Measurements from ENCODE around the gene HEXA. TPM values are rescaled to one million over a fixed set of nuclear protein-coding genes. Genes with fewer than 3 reads are reported as not detected.
A peak's percentile ranks its signal among the peaks of the same experiment; 100 is the strongest.

HEXA gene
- total RNA-seq, 1 donor from 2014 or later: 34.5 TPM

GRCh38 chr15:72319985-72320671 is 55.7 kb downstream of the HEXA start, which contains the start of gene CELF6:
Gene CELF6 (minus strand): TSS chr15:72320157. CDS start chr15:72319874, 283 bp downstream.
- Mint-ChIP-seq H3K36me3 (no peaks in the 10 kb centered on the region), H3K27ac (peak within 1 kb of the TSS; percentile 54), H3K27me3 (ENCODE audit: insufficient read depth, low read depth) (peaks cover 13% of the 10 kb centered on the region), H3K4me1 (peaks cover 13% of the 10 kb centered on the region), H3K9me3 (peaks cover 3% of the 10 kb centered on the region), H3K4me3 (peak within 1 kb of the TSS; percentile 89)
- peak; percentile 99 for DNase-seq (ENCODE audit: low spot score)
- Histone ChIP-seq H3K4me1 (peaks cover 5% of the 10 kb centered on the region), H3K4me3 (peak within 1 kb of the TSS; percentile 46), H3F3A (ENCODE audit: low read depth) (peaks cover 18% of the 10 kb centered on the region), H3K36me3 (no peaks in the 10 kb centered on the region), H3K79me2 (ENCODE audit: low read depth) (no peaks in the 10 kb centered on the region), H3K27ac (no peak within 1 kb of the TSS), H4K20me1 (ENCODE audit: low read depth) (peaks cover 19% of the 10 kb centered on the region), H3K27me3 (peaks cover 54% of the 10 kb centered on the region), H3K9me3 (ENCODE audit: low read depth) (no peaks in the 10 kb centered on the region), H3K4me2 (peak within 1 kb of the TSS; percentile 78), H3K9ac (no peak within 1 kb of the TSS), H2AFZ (replicated peaks) (peak within 1 kb of the TSS; percentile 2)
- TF ChIP-seq CTCF (IDR thresholded peaks at IDR 0.05): no peak
- TF ChIP-seq EZH2phosphoT487 (IDR thresholded peaks at IDR 0.05): no peak
- no peak for TF ChIP-seq EZH2 (IDR thresholded peaks at IDR 0.05)

- H3K27me3 Mint-ChIP-seq (ENCODE audit: insufficient read depth, low read depth): peaks cover 13% of the 10 kb centered on the region
- no peak overlapping the region for H3K27ac ChIP-seq
- H3K4me2 ChIP-seq: no peak overlapping the region
- peaks cover 13% of the 10 kb centered on the region for H3K4me1 Mint-ChIP-seq
- no peak overlapping the region for H2AFZ ChIP-seq (replicated peaks)
- peak overlapping the region; percentile 74 for H3K4me3 Mint-ChIP-seq
- H3K79me2 ChIP-seq (ENCODE audit: low read depth): no peaks in the 10 kb centered on the region
- peaks cover 59% of the 10 kb centered on the region for H3K27me3 ChIP-seq
- no peaks in the 10 kb centered on the region for H3K36me3 ChIP-seq
- peak; percentile 97 for DNase-seq (ENCODE audit: low spot score)
- peak overlapping the region; percentile 46 for H3K4me3 ChIP-seq
- peaks cover 5% of the 10 kb centered on the region for H3K4me1 ChIP-seq
- H3K36me3 Mint-ChIP-seq: no peaks in the 10 kb centered on the region
- H3K9ac ChIP-seq: no peak overlapping the region
- TF ChIP-seq EZH2 (IDR thresholded peaks at IDR 0.05) (no peak), EZH2phosphoT487 (IDR thresholded peaks at IDR 0.05) (no peak), CTCF (IDR thresholded peaks at IDR 0.05) (no peak)
- H3F3A ChIP-seq (ENCODE audit: low read depth): peaks cover 18% of the 10 kb centered on the region
- H3K9me3 ChIP-seq (ENCODE audit: low read depth): no peaks in the 10 kb centered on the region
- no peak overlapping the region for H3K27ac Mint-ChIP-seq
- H4K20me1 ChIP-seq (ENCODE audit: low read depth): peaks cover 19% of the 10 kb centered on the region
- H3K9me3 Mint-ChIP-seq: peaks cover 3% of the 10 kb centered on the region
Observed at GRCh38 chr15:72319360-72319984, 56.3 kb downstream of the HEXA start.

GRCh38 chr15:72318408-72318942 is 57.3 kb downstream of the HEXA start:
- Mint-ChIP-seq H3K9me3 (peaks cover 2% of the 10 kb centered on the region), H3K36me3 (no peaks in the 10 kb centered on the region), H3K4me3 (peak overlapping the region; percentile 74), H3K27ac (no peak overlapping the region), H3K4me1 (peaks cover 13% of the 10 kb centered on the region), H3K27me3 (ENCODE audit: insufficient read depth, low read depth) (peaks cover 16% of the 10 kb centered on the region)
- Histone ChIP-seq H2AFZ (replicated peaks) (no peak overlapping the region), H3K27me3 (peaks cover 59% of the 10 kb centered on the region), H4K20me1 (ENCODE audit: low read depth) (peaks cover 19% of the 10 kb centered on the region), H3K79me2 (ENCODE audit: low read depth) (no peaks in the 10 kb centered on the region), H3K9me3 (ENCODE audit: low read depth) (no peaks in the 10 kb centered on the region), H3K4me1 (peaks cover 5% of the 10 kb centered on the region), H3K27ac (no peak overlapping the region), H3F3A (ENCODE audit: low read depth) (peaks cover 18% of the 10 kb centered on the region), H3K4me3 (no peak overlapping the region), H3K36me3 (no peaks in the 10 kb centered on the region), H3K4me2 (no peak overlapping the region), H3K9ac (no peak overlapping the region)
- DNase-seq (ENCODE audit: low spot score): no peak
- TF ChIP-seq EZH2phosphoT487 (IDR thresholded peaks at IDR 0.05): no peak
- no peak for TF ChIP-seq CTCF (IDR thresholded peaks at IDR 0.05)
- no peak for TF ChIP-seq EZH2 (IDR thresholded peaks at IDR 0.05)

Data from neural progenitor cell (in vitro differentiated cells).